Measurements from ENCODE around the gene AGL. TPM values are rescaled to one million over a fixed set of nuclear protein-coding genes. Genes with fewer than 3 reads are reported as not detected.

AGL gene
- total and polyA plus RNA-seq, 2 of the 13 experiments (the other 11 are each of a cell fraction or from before 2014, with no cell fraction given), result 4.3 to 13.1 TPM

DNA sequence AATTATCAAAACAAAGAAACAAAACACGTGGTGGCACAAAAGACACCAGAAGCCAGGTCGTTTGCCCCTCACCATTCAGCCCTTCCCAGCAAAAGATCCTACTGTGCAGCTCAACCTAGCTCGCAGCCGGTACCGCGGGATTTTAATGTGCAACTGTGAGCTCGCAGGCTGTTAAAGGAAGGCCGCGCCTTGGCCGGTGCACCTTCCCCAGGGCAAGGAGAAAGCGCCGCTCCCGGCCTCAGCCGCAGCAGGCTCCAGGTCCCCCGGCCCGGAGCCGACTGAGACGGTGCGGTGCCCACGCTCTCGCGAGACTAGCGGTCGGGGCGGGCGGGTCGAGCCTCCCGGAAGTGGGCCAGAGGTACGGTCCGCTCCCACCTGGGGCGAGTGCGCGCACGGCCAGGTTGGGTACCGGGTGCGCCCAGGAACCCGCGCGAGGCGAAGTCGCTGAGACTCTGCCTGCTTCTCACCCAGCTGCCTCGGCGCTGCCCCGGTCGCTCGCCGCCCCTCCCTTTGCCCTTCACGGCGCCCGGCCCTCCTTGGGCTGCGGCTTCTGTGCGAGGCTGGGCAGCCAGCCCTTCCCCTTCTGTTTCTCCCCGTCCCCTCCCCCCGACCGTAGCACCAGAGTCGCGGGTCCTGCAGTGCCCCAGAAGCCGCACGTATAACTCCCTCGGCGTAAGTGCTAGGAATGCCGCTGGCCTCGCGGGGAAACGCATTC lies at the start of gene AGL (continued):
- no peak for TF ChIP-seq ZNF18 (CRISPR knock-in tag; IDR thresholded peaks at IDR 0.05; ENCODE audit: insufficient replicate concordance)
- peak; percentile 85 for TF ChIP-seq ZZZ3 (CRISPR knock-in tag; IDR thresholded peaks at IDR 0.05; ENCODE audit: borderline replicate concordance)
- TF ChIP-seq ZKSCAN8 (CRISPR knock-in tag; IDR thresholded peaks at IDR 0.05; ENCODE audit: borderline replicate concordance), result peak; percentile 71; the same call in 1 of the 2 replicates
- TF ChIP-seq E2F5 (CRISPR knock-in tag; conservative IDR thresholded peaks at IDR 0.05), result 0 out of 2 replicates have a peak, but pooled peaks have one; percentile 36
- peak; percentile 64 for TF ChIP-seq GABPA (IDR thresholded peaks at IDR 0.05; ENCODE audit: low read depth, low read length)
- TF ChIP-seq GABPA (CRISPR knock-in tag; IDR thresholded peaks at IDR 0.05; ENCODE audit: low read depth), result peak; percentile 75
- TF ChIP-seq NRL (CRISPR knock-in tag; IDR thresholded peaks at IDR 0.05; ENCODE audit: borderline replicate concordance), result peak; percentile 76; the same call in 1 of the 2 replicates
- peak; percentile 83 for TF ChIP-seq KDM2A (CRISPR knock-in tag; IDR thresholded peaks at IDR 0.05; ENCODE audit: borderline replicate concordance, low read depth)
- TF ChIP-seq KLF6 (CRISPR knock-in tag; IDR thresholded peaks at IDR 0.05), result peak; percentile 83
- TF ChIP-seq, protein P1, sequence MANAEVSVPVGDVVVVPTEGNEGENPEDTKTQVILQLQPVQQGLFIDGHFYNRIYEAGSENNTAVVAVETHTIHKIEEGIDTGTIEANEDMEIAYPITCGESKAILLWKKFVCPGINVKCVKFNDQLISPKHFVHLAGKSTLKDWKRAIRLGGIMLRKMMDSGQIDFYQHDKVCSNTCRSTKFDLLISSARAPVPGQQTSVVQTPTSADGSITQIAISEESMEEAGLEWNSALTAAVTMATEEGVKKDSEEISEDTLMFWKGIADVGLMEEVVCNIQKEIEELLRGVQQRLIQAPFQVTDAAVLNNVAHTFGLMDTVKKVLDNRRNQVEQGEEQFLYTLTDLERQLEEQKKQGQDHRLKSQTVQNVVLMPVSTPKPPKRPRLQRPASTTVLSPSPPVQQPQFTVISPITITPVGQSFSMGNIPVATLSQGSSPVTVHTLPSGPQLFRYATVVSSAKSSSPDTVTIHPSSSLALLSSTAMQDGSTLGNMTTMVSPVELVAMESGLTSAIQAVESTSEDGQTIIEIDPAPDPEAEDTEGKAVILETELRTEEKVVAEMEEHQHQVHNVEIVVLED (CRISPR knock-in tag; IDR thresholded peaks at IDR 0.05; ENCODE audit: borderline replicate concordance), result peak; percentile 72; the same call in 1 of the 2 replicates
- no peak for TF ChIP-seq MBD4 (IDR thresholded peaks at IDR 0.05; ENCODE audit: borderline replicate concordance, low read length)
- TF ChIP-seq ZNF343 (CRISPR knock-in tag; IDR thresholded peaks at IDR 0.05), result no peak
- peak; percentile 13; the same call in 1 of the 2 replicates for TF ChIP-seq ZNF598 (CRISPR knock-in tag; IDR thresholded peaks at IDR 0.05; ENCODE audit: borderline replicate concordance)
- TF ChIP-seq RAD21 (CRISPR knock-in tag; IDR thresholded peaks at IDR 0.05), result peak; percentile 50; the same call in 1 of the 2 replicates
- peak; percentile 28; the same call in 1 of the 2 replicates for TF ChIP-seq ZNF33B (CRISPR knock-in tag; IDR thresholded peaks at IDR 0.05)
- TF ChIP-seq, protein P2, sequence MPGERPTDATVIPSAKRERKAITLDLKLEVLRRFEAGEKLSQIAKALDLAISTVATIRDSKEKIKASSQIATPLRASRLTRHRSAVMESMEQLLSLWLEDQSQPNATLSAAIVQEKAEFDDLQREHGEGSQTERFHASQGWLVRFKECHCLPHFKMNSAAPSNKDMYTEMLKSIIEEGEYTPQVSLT (CRISPR knock-in tag; IDR thresholded peaks at IDR 0.05; ENCODE audit: borderline replicate concordance, low read depth), result 0 out of 2 replicates have a peak, but pooled peaks have one; percentile 66
- TF ChIP-seq SNAPC4 (CRISPR knock-in tag; IDR thresholded peaks at IDR 0.05), result no peak
- peak; percentile 98 for TF ChIP-seq ELF3 (CRISPR knock-in tag; IDR thresholded peaks at IDR 0.05)
- peak; percentile 54; the same call in 1 of the 2 replicates for TF ChIP-seq SP5 (CRISPR knock-in tag; IDR thresholded peaks at IDR 0.05; ENCODE audit: borderline replicate concordance, low read depth)

All from HepG2 (cell line).